CD4-positive, alpha-beta T cell treated with Interleukin-10 for 1 hour (primary cell): ENCODE results near the gene LIN9.
"Not testable (repeated sequence)": the region's sequence is repeated elsewhere in the genome, so short reads cannot be mapped to it uniquely, and the experiment has no call there.

Source experiments
- DNase-seq: peaks from one replicate; pipeline ENCODE4 v3.0.0-alpha.2; 2020

LIN9 gene

DNA sequence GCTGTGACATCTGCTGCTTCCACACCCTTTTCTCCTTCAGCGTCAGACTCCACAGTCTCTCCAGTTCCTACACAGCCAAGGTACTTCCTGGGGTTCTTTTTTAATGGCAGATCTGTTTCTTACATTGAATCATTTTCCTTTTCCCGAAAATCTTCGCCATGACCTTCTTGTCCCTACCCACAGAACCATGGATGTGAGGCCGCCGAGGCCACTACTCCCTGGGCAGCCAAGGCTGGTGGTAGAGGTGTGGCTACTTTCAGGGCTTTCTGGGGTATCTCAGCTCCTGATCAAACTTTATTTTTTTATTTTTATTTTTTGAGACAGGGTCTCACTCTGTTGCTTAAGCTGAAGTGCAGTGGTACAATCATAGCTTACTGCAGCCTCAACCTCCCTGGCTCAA is 9.5 kb upstream of the LIN9 start:
- no peak for DNase-seq

DNA sequence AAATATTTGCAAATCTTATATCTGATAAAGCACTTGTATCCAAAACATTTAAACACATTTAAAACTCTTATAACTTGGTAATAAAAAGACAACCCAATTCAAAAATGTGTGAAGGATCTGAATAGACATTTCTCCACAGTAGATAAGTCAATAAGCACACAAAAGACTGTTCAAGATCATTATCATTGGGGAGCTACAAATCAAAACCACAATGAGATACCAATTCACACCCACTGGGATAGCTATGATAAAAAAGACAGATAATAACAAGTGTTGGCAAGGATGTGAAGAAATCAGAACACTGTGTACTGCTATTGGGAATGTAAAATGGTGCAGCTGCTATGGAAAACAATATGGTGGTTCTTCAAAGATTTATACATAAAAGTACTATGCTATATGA is 5.1 kb upstream of the LIN9 start:
- no peak for DNase-seq

DNA sequence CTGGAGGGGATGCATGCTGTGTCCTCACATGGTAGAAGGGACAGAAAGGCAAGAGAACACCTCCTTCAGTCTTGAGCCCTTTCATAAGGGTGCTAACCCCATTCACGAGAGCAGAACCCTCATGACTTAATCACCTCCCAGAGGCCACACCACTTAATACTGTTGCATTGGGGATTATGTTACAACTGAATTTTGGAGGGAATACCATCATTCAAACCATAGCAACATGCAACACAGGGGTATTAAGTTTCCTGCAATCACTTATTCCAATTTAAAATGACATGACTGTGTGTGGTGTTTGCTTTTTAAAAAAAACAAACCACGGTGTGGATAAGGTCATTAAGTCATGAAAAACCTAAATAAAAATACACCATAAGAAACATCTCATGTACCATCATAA is 3.1 kb upstream of the LIN9 start:
- no peak for DNase-seq

DNA sequence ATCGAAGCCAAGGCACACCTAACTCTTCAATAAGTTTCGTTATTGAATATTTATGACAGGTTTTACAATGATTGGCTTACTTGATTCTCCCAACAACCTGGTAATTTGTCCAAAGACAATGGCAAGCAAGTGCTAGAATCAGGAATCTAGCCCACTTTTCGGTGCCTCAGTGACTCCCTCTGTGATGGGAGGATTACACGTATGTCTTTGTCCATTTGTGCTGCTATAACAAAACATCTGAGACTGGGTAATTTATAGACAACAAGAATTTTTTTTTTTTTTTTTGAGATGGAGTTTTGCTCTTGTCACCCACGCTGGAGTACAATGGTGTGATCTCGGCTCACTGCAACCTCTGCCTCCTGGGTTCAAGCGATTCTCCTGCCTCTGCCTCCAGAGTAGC is 2.4 kb upstream of the LIN9 start:
- DNase-seq, result no peak

DNA sequence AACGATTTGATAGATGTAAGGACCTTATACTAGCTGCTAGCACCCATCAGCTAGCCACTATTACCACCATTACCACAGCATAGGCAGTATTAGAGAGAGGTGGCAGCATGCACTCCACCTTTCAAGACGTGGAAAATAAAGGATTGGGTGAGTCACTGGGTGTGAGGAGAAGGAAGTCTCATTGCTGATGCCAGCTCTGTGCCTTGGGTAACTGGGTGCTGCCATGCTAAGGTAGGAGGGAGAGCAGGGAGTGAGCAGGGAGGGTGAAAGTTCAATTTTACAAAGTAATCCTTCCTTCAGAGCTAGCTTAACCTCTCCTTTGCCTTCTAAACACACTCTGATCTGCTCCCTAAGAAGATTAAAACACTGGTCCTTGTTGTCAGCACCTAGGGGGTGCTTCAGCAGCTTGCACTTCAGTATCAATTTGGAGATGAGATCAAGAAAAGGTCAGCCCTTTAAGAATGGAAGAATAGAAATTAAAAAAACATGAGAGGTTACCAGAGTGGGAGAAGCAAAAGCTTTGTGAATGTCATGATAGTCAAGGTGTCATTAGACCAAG is 1.8 kb upstream of the LIN9 start:
- no peak for DNase-seq

DNA sequence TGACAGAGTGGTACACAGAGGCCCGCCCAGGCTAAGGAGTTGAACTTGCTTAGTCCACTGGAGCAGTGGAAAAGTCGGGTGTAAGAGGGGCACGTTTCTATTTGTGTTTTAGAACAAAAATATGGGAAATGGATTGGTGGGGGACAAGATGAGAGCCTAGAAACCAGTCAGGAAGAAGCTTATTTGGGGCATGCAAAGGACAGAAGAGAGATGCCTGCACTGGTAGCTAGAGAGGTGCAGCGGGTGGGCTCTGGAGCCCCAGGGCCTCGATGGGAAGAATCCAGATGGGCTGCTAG is 1.2 kb upstream of the LIN9 start:
- no peak for DNase-seq

DNA sequence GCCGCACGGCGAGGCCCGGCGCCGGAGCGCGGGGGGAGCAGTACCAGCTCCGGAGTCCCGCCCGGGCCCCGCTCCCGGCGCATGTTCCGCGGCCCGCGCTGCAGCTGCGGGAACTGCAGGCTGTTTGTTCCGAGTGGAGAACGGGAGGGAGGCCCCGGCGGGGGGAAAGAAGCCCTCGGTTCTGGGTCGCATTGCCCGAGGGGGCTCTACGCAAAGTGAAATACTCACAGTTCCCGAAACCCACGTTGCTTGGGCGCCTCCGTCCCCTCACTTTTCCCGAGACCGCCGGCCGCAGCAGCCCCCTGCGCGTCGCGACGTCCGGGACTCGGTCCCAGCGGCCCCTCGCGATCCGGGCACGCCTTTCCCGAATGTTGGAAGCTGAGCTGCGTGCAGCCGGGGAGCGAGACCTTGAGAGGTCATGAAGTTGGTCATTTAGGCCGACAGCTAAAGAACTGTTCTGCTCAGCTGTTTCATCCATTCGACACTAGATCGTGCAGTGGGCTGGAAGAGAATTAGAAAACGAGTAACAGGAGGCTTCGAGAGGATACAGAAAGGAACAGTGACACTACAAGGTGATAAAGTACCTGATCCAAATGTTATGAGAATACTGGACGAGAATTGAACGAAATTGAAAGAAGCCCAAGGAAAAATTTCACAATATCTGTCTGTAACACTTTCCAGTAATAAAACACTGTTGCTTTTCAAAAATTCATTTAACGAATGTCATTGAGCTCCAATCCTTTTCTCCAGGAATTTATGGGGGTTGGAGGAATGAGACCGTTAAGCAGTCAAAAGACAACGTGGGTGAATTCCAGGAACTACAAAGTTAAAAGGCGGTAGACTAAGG is 657 bp upstream of the LIN9 start:
- DNase-seq, result no peak

DNA sequence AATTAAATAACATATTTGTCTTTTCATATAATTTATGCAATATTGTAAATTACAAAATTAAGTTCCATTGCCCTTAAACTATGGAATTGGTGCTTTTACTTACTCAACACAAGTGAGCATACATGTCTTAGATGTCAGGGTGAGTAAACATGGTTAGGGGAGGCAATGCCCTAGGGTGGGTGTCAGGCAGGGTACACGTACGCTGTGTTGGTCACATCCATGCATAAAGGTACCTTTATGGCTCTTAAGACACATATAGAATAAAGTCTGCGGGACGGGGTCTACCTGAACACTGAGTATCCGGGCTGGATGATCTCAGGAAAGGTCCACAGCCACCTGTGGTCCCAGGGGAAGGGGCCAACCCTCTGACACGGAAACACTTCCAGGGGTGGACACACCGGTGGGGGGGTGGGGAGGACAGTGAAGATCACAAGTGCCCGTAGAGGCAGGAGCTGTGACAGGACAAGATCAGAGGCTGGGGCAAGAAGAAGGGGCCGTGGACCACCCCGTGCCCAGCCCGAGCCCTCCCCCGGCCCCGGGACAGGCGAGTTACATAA is 720 bp downstream of the LIN9 start:
- no peak for DNase-seq

DNA sequence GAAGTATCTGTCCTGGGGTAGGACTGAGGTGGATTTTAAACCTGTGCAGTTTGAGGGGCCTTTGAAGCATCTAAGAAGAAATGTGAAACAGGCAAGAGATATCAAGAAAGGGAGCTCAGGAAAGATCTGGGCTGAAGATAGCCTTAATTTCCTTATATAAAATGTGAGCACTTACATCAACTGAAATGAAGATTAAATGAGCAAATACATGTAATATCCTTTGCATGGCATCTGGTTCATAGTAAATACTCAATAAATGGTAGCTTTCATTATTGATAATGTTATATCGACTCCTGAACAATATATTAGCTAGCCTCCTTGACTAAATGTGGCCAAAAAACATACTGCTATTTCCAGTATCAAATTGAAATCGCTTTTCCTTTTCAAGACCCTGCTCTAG is 2.5 kb downstream of the LIN9 start:
- no peak for DNase-seq

DNA sequence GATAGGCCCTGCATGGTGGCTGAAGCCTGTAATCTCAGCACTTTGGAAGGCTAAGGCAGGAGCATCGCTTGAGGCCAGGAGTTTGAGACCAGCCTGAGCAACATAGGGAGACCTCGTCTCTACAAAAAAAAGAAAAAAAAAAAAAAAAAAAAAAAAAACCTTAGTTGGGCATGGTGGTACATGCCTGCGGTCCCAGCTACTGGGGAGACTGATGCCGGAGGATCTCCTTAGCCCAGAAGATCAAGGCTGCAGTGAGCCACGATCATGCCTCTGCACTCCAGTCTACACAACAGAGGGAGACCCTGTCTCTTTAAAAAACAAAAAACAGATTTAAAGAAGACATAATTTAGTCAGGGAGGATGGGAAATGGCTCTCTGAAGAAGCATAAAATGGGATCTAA is 3.8 kb downstream of the LIN9 start:
- no peak for DNase-seq

DNA sequence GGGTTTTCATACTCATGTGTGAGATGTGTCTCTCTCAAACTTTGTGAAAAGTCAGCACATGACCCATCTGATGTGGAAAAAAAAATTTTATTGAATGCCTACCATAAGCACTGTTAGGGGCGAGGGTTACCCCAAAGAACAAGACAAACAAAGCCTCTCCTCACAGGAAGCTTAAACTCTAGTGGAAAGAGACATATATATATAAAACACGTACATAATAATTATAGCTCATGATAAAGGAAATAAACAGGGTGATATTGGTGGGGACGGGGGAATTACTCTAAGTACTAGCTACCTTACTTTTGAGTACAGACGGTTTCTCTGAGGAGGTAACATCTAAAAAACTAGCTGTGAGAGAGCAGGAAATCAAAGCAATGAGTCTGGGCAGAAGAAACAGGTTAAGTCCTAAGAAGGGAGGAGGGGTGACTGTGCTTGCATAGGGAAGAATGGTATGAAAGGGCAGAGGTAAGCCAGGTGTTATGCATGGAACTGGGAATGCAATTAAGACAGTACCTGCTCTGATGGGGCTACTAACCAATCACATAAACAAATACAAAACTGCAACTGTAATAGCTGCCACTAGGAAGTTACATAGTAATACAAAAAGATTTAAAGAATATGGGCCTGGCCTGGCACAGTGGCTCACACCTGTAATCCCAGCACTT is 4.5 kb downstream of the LIN9 start:
- DNase-seq, result no peak

DNA sequence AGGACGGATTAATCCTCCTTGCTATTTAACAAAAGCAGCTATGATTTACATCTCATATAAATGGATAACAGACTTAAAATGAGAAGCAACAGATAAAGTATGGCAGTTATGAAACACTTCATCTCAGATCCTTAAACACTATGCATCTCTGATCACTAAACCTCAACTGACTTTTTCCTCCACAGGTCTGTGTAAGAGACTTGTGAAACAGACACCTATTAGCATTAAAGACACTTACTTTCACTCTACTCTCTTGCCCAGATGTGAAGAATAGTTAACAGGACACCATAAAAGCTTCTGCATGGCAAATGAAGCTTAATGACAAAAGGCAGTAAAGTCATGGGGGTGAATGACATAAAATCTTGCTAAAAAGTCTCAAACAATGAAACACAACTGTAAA is 6.2 kb downstream of the LIN9 start:
- no peak for DNase-seq

DNA sequence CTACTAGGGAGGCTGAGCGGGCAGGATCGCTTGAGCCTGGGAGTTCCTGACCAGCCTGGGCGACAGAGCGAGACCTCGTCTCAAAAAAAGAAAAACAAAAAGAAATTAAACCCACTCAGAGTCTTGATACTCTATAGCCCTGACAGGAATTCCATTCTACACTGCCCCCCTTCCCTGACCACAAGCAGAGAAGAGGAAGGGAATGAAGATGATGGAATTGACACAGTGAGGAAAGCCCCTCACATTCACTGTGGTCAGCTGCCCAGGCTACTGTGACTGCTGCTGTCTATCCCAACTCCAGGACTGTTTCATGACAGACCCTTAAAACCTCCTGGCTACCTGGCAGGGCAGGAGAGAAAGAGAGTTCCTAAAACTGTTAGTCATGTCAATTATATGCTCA is 12.1 kb downstream of the LIN9 start:
- no peak for DNase-seq

DNA sequence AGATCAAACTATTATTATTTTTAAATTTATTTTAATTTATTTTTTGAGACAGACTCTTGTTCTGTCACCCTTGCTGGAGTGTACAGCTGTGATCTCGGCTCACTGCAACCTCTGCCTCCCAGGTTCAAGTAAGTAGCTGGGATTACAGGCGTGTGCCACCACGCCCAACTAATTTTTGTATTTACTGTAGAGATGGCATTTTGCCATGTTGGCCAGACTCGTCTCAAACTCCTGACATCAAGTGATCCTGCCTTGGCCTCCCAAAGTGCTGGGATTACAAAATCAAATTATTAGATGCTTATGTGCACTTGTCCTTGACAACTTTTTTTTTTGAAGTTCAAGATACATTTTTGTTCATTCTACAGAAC is 15.4 kb downstream of the LIN9 start:
- no peak for DNase-seq

DNA sequence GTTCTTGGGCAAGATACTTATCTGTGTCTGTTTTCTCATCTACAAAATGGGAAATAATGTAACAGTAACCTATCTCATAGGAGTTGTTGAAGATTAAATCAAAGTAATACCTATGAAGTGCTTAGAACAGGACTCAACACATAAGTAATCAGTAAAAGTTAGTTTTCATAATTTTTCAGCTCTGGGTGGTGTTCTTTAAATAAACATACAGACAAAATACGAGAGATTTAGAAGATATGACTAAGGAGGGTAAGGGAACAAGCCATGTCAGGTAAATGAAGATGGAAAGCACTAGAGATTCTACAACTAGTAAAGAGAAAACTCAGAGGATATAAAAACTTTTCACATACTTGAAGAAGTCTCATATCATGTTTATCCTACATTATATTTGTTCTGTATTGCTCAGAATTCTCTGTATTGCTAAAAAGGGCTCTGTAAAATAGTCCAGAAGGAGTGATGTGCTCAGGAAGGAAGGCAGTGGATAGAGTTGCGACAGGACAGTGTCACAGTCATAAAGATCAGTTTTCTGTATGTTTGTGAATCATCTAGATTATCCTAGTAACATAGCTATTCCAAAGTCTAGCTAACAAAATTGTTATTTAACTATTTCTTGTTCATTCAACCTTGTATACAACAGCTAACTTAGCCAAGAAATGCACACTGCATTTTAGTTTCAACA is 16.0 kb downstream of the LIN9 start:
- DNase-seq, result no peak

DNA sequence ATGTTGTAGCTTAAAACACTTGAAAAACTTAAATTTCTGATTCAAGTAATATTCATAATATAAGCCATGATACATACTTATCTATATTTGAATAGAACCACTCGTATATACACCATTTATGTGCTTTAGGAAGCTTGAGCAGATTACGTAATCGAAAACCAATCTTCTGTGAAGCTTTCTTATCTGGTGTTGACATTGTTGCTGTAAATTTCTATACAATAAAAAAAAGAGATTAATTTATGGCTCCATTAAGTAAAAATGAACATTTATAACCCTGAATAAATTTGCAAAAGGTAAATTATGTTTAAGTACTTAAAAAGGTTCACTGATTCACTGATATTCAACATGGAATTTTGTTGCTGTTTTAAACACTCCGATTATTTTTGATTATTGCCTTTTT is 21.4 kb downstream of the LIN9 start:
- DNase-seq, result no peak

DNA sequence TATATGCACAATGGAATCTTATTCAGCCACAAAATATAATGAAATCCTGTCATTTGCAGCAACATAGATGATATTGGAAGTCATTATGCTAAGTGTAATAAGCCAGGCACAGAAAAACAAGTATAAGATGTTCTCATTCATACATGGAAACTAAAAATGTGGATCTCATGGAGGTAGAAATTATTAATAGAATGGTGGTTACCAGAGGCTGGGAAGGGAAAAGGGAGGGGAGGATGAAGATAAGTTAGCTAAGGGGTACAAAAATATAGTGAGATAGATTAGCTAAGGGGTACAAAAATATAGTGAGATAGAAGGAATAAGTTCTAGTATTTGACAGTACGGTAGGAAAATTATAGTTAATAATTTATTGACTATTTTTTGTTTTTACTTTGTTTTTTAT is 27.9 kb downstream of the LIN9 start:
- no peak for DNase-seq

DNA sequence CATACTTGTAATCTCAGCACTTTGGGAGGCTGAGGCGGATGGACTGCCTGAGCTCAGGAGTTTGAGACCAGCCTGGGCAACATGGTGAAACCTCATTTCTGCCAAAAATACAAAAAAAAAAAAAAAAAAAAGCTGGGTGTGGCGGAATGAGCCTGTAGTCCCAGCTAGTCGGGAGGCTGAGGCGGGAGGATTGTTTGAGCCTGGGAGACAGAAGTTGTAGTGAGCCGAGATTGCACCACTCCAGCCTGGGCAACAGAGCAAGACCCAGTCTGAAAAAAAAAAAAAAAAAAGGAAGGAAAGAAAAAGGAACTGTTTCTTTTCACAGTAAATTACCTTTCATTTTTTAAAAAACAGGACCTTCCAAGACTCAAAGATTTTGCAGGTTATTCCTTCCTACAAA is 29.5 kb downstream of the LIN9 start:
- DNase-seq, result no peak

DNA sequence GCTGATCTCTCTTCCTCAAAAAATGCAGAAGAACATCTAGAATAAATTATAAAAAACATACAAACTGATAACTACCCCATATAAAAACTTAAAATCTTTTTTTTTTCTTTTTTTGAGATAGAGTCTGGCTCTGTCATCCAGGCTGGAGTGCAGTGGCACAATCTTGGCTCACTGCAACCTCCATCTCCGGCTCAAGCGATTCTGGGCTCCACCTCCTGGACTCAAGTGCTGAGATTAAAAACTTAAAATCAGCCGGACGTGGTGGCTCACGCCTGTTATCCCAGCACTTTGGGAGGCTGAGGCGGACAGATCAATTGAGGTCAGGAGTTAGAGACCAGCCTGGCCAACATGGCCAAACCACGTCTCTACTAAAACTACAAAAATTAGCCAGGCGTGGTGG is 31.1 kb downstream of the LIN9 start:
- DNase-seq, result no peak

DNA sequence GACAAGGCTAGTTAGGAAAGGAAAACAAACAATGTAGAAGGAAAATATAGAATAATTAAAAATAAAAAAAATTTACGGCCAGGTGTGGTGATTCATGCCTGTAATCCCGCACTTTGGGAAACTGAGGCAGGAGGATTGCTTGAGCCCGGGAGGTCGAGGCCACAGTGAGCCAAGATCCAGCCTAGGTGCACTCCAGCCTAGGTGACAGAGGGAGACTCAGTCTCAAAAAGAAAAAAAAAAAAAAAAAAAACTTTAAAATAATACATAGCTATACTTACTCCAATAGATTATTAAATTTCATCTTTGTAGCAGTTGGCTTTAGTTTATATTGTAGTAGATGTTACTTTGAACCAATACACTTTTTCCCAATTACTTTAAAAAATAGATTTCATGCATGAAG is 32.0 kb downstream of the LIN9 start:
- no peak for DNase-seq

DNA sequence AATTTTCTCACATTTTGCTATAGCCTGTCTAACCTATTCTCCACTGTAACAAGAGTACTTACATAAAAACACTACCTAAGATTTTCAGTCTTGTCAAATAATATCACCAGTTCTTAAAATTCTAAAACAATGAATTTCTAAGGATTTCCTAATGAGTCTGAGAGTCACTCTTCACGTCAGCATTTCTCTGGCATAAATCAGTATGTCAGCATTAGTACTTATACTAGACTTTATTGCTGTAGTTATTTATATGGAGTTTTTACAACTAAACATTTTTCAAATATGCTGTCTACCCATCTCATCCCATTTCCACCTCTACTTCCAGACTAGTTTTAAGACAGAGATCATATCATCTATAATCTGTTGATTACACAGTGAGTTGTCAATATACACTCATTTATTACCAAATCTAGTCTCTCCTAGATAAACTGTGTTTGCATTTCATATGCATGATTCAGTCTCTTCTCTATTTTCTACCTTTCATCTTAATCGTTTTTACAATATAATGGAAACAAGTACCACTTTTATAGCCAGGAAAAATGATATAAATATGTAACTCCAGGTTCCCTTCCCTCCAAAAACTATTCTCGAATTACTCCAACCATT is 32.8 kb downstream of the LIN9 start:
- DNase-seq, result no peak

DNA sequence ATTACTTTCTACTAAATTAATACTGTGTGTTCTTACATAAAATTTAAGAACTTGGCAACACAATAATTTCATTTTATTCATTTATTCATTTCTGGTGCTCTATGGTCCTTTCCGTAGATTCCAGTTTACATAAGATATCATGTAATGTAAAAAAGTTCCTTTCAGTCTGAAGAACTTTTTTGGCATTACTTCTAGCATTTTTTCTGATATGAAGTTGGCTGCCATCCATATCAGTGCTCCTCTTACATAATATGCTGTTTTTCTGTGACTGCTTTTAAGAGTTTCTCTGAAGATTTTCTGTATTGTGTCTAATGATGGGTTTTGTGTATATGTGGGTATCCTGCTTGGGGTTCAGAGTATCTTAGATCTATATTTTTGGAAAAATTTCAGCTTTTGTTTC is 34.8 kb downstream of the LIN9 start:
- DNase-seq, result no peak

DNA sequence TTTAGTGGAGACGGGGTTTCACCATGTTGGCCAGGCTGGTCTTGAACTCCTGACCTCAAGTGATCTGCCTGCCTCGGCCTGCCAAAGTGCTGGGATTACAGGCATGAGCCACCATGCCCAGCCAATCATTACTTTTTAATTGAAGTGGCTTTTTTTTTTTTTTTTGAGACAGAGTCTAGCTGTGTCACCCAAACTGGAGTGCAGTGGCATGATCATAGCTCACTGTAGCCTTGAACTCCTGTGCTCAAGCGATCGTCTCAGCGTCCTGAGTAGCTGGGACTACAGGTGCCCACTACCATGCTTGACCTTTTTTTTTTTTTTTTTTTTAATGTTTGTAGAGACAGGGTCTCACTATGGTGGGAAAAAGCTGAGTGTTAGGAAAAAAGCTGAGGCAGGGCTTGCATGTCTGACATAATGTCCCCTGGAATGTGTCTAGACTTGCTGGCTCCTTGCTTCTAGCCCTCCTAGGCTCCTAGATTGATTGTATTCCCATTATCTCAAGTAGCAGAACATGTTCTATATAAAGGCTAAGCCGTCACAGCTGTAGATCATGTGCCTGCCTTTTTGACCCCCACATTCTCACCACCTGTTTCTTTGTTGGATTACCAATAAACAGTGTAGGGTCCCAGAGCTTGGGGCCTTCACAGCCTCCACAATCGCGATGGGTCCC is 36.6 kb downstream of the LIN9 start:
- DNase-seq, result not testable (repeated sequence)
